ENCODE measurements around the gene IFNAR1. TPM values are rescaled to one million over a fixed set of nuclear protein-coding genes. Genes with fewer than 3 reads are reported as not detected.

The IFNAR1 gene
- total and polyA plus RNA-seq, 2 of the 8 experiments (the other 6 are each of a cell fraction or from before 2014, with no cell fraction given): 3.1 to 17.1 TPM

DNA sequence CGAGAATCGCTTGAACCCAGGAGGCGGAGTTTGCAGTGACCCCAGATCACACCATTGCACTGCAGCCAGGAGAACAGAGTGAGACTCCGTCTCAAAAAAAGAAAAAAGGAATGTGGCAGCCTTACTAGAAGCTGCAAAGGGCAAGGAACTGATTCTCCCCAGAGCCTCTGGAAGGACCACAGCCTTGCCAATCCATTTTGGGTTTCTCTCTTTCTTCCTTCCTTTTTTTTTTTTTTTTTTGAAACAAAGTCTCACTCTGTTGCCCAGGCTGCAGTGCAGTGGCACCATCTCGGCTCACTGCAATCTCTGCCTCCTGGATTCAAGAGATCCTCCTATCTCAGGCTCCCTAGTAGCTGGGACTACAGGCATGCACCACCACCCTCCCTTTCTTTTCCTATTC, 68.6 kb downstream of the IFNAR1 start:
- H3K4me1 ChIP-seq (replicated peaks in 1 of 4; ENCODE audit: control insufficient read depth in 3 of 4, insufficient read depth in 4 of 4, low read length in 3 of 4): 0 out of 7 replicates have a peak, but pooled peaks cover 0 to 2% (median 0%) of the 10 kb centered on the region in 4 experiments
- no peak overlapping the region for H2BK120ac ChIP-seq (replicated peaks; ENCODE audit: low read depth, low read length)
- H3K4me3 ChIP-seq (ENCODE audit: extremely low read depth in 1 of 4, insufficient read depth in 2 of 4, low read depth in 3 of 4, low read length in 4 of 4): no peak overlapping the region
- H2BK15ac ChIP-seq (ENCODE audit: low read length): no peak overlapping the region
- FAIRE-seq: no peak
- H3K27me3 ChIP-seq (replicated peaks in 1 of 4; ENCODE audit: control insufficient read depth in 3 of 4, extremely low read depth in 1 of 4, insufficient read depth in 3 of 4, low read length in 3 of 4): no peaks in the 10 kb centered on the region; a peak in 1 of 7 replicates
- H3K9me3 ChIP-seq (ENCODE audit: insufficient read depth in 2 of 2, low read depth in 1 of 2, low read length in 1 of 2): no peaks in the 10 kb centered on the region
- H3K23me2 ChIP-seq (ENCODE audit: low read depth, low read length): no peaks in the 10 kb centered on the region; the same call in 1 of the 2 replicates
- no peak overlapping the region for H2AFZ ChIP-seq (ENCODE audit: low read length)
- H3K4ac ChIP-seq (replicated peaks; ENCODE audit: insufficient read length, low read depth, low read length): no peak overlapping the region
- H2BK5ac ChIP-seq (ENCODE audit: low read depth, low read length): no peak overlapping the region
- no peak overlapping the region for H2BK20ac ChIP-seq (ENCODE audit: low read length)
- H3K79me1 ChIP-seq (ENCODE audit: low read depth, low read length): no peaks in the 10 kb centered on the region
- WGBS, 2 experiments (ENCODE audit: extremely low coverage in 1 of 2, insufficient coverage in 1 of 2, insufficient read length in 1 of 2, insufficient replicate concordance in 2 of 2, low coverage in 1 of 2, low lambda C conversion rate in 2 of 2, missing lambda C conversion rate in 1 of 2): 91% methylated on average over 5 of the region's 5 CpGs; no CpG with 5 or more reads in 1 of the 2 experiments
- ChIA-PET CTCF (ENCODE audit: partially characterized antibody) (interaction anchor here (0.7 kb wide), 1 partner anchor 1628 kb away, joined by 3 read pairs; no protein-coding TSS in a partner anchor), POLR2A (ENCODE audit: partially characterized antibody) (interaction anchor here (1.4 kb wide), 1 partner anchor 9 kb away, joined by 3 read pairs; the partner anchor contains the start of gene IFNGR2)
- no peaks in the 10 kb centered on the region for H3K79me2 ChIP-seq (ENCODE audit: control insufficient read depth in 1 of 2, insufficient read depth in 2 of 2, low read length in 2 of 2)
- no peak overlapping the region for H2BK12ac ChIP-seq (ENCODE audit: low read depth, low read length)
- no peak overlapping the region for H3K18ac ChIP-seq (ENCODE audit: extremely low read depth, low read length)
- H4K91ac ChIP-seq (replicated peaks; ENCODE audit: insufficient read length, low read length): no peak overlapping the region
- no peak overlapping the region for H3K14ac ChIP-seq (ENCODE audit: insufficient read length)
- no peak overlapping the region for H3K56ac ChIP-seq (replicated peaks; ENCODE audit: insufficient read length, low read depth, low read length)
- no peak overlapping the region for H4K5ac ChIP-seq (ENCODE audit: insufficient read length, low read depth, low read length)
- H2AK5ac ChIP-seq (ENCODE audit: low read depth, low read length): no peak overlapping the region
- no peaks in the 10 kb centered on the region for H3K36me3 ChIP-seq (ENCODE audit: control insufficient read depth in 2 of 4, insufficient read depth in 4 of 4, low read length in 3 of 4)
- H3K4me2 ChIP-seq (ENCODE audit: insufficient read depth in 1 of 2, low read depth in 2 of 2, low read length in 2 of 2): no peak overlapping the region
- no peak overlapping the region for H3K27ac ChIP-seq (ENCODE audit: low read depth, low read length)
- H3K9ac ChIP-seq (replicated peaks in 1 of 4; ENCODE audit: extremely low read depth in 1 of 4, low read depth in 3 of 4, low read length in 3 of 4): no peak overlapping the region
- DNase-seq (ENCODE audit: low read depth in 1 of 2, low spot score in 2 of 2): no peak
- H4K20me1 ChIP-seq (replicated peaks in 1 of 2; ENCODE audit: control insufficient read depth in 1 of 2, insufficient read depth in 2 of 2, low read length in 2 of 2): no peaks in the 10 kb centered on the region
- H3K23ac ChIP-seq (ENCODE audit: insufficient read length): no peak overlapping the region
- no peak overlapping the region for H4K8ac ChIP-seq (ENCODE audit: extremely low read depth, insufficient read depth, low read length)
- TF ChIP-seq EP300 (IDR thresholded peaks at IDR 0.05; ENCODE audit: borderline replicate concordance in 1 of 2, low read depth in 2 of 2, low read length in 2 of 2) (no peak), SP1 (IDR thresholded peaks at IDR 0.05; ENCODE audit: low read depth, low read length) (no peak), RXRA (IDR thresholded peaks at IDR 0.05; ENCODE audit: insufficient read depth, low read depth, low read length) (no peak), RBBP5 (IDR thresholded peaks at IDR 0.05; ENCODE audit: borderline replicate concordance, low read depth, low read length) (no peak), CREB1 (IDR thresholded peaks at IDR 0.05) (no peak)
